CD14-positive monocyte (primary cell): Measurements from ENCODE around the gene RBFOX2. TPM values are rescaled to one million over a fixed set of nuclear protein-coding genes. Genes with fewer than 3 reads are reported as not detected.

Experiments
- DNase-seq, 3 donors: peaks; one replicate each; pipeline ENCODE4 v3.0.0-alpha.2; 2011 to 2022
- H2AFZ ChIP-seq: 2 replicates; pipeline ENCODE4 v1.6.0; 2012; ENCODE audit warnings: mild to moderate bottlenecking, low read depth, low read length, inconsistent platforms; ENCODE audit not compliant: insufficient read depth, poor library complexity, severe bottlenecking
- H3K27ac ChIP-seq, 2 donors: 1 replicate in 1 of 2; 2 replicates in 1 of 2; pipeline ENCODE4 v1.5.1; 2012 to 2013; ENCODE audit warnings: low read length in 2 of 2, control low read depth in 1 of 2, inconsistent platforms in 1 of 2, low read depth in 1 of 2, mild to moderate bottlenecking in 1 of 2
- H3K27me3 ChIP-seq, 2 donors: one replicate each; pipeline versions ENCODE4 v1.6.0 to v1.6.1; 2011 to 2013; ENCODE audit warnings: low read length in 2 of 2; ENCODE audit not compliant: control insufficient read depth in 2 of 2, insufficient read depth in 2 of 2
- H3K36me3 ChIP-seq, 2 donors: replicated peaks in 1 of 2; 1 replicate in 1 of 2; 2 replicates in 1 of 2; pipeline versions ENCODE4 v1.5.1 to v1.6.1; 2012 to 2013; ENCODE audit warnings: low read length in 2 of 2, control low read depth in 1 of 2, inconsistent platforms in 1 of 2, mild to moderate bottlenecking in 1 of 2; ENCODE audit not compliant: insufficient read depth in 2 of 2, control insufficient read depth in 1 of 2
- H3K4me1 ChIP-seq, 2 donors: 1 replicate in 1 of 2; 2 replicates in 1 of 2; pipeline versions ENCODE4 v1.5.1 to v1.6.1; 2012 to 2013; ENCODE audit warnings: low read length in 2 of 2, control low read depth in 1 of 2, inconsistent platforms in 1 of 2, mild to moderate bottlenecking in 1 of 2, moderate library complexity in 1 of 2; ENCODE audit not compliant: insufficient read depth in 2 of 2, control insufficient read depth in 1 of 2
- H3K4me2 ChIP-seq: replicated peaks from 2 replicates; pipeline ENCODE3; 2012; ENCODE audit warnings: low read length, moderate library complexity, mild to moderate bottlenecking; ENCODE audit not compliant: poor library complexity, severe bottlenecking; ENCODE audit errors: extremely low read depth
- H3K4me3 ChIP-seq, 3 experiments: fragments of 200-600 bp in 1 of 3; sonication (generic) in 1 of 3; replicated peaks in 1 of 3; 1 replicate in 2 of 3; 2 replicates in 1 of 3; pipeline ENCODE4 v1.5.1; 2011 to 2013; ENCODE audit warnings: low read length in 3 of 3, mild to moderate bottlenecking in 3 of 3, control low read depth in 2 of 3, low read depth in 2 of 3, inconsistent platforms in 1 of 3, moderate library complexity in 1 of 3
- H3K79me2 ChIP-seq: 2 replicates; pipeline ENCODE4 v1.6.0; 2012; ENCODE audit warnings: mild to moderate bottlenecking, control low read depth, inconsistent platforms, low read length, moderate library complexity; ENCODE audit not compliant: insufficient read depth
- H3K9ac ChIP-seq: 2 replicates; pipeline ENCODE4 v1.6.0; 2017; ENCODE audit warnings: low read length, mild to moderate bottlenecking; ENCODE audit not compliant: insufficient read depth, poor library complexity, severe bottlenecking
- H3K9me3 ChIP-seq, 2 donors: replicated peaks in 1 of 2; 1 replicate in 1 of 2; 2 replicates in 1 of 2; pipeline versions ENCODE4 v1.5.1 to v1.6.1; 2012 to 2013; ENCODE audit warnings: low read length in 2 of 2, control low read depth in 1 of 2; ENCODE audit not compliant: control insufficient read depth in 1 of 2, insufficient read depth in 1 of 2
- H4K20me1 ChIP-seq: 2 replicates; pipeline ENCODE4 v1.6.0; 2012; ENCODE audit warnings: mild to moderate bottlenecking, low read length, control low read depth, moderate library complexity; ENCODE audit not compliant: insufficient read depth
- H3K27ac Mint-ChIP-seq, 7 donors: one replicate each; pipeline ENCODE4 v1.8.0; 2020; ENCODE audit warnings: mild to moderate bottlenecking in 7 of 7, mixed read lengths in 7 of 7, moderate library complexity in 6 of 7, inconsistent platforms in 2 of 7
- H3K27me3 Mint-ChIP-seq, 3 donors: one replicate each; pipeline ENCODE4 v1.8.0; 2021 to 2022; ENCODE audit warnings: low read depth in 3 of 3, mild to moderate bottlenecking in 3 of 3, mixed read lengths in 3 of 3, moderate library complexity in 3 of 3, inconsistent platforms in 1 of 3
- H3K36me3 Mint-ChIP-seq, 2 donors: one replicate each; pipeline ENCODE4 v1.8.0; 2020; ENCODE audit warnings: mixed read lengths in 2 of 2, inconsistent platforms in 1 of 2, mild to moderate bottlenecking in 1 of 2
- H3K4me1 Mint-ChIP-seq: one replicate; pipeline ENCODE4 v1.8.0; 2020; ENCODE audit warnings: mild to moderate bottlenecking, mixed read lengths
- H3K4me3 Mint-ChIP-seq, 2 donors: one replicate each; pipeline ENCODE4 v1.8.0; 2020; ENCODE audit warnings: mild to moderate bottlenecking in 2 of 2, mixed read lengths in 2 of 2, moderate library complexity in 1 of 2
- H3K9me3 Mint-ChIP-seq, 7 donors: one replicate each; pipeline ENCODE4 v1.8.0; 2020 to 2022; ENCODE audit warnings: mixed read lengths in 7 of 7, mild to moderate bottlenecking in 6 of 7, moderate library complexity in 6 of 7, inconsistent platforms in 2 of 7
- WGBS: methylation state at CpG from one replicate; pipeline ENCODE4 v1.1.5; 2013; ENCODE audit warnings: missing lambda C conversion rate; ENCODE audit not compliant: insufficient coverage; 5-methylcytosine and 5-hydroxymethylcytosine counted together
- intact Hi-C, 2 donors: fragments of 100-400 bp; cut with micrococcal nuclease; formaldehyde crosslinking; loops; one replicate each; pipeline versions ENCODE4 v1.15.0 to v1.15.1; 2023
- polyA plus RNA-seq, 3 donors: library from polyadenylated mRNA; depleted of rRNA in 1 of 3; unstranded in 2 of 3; stranded (reverse) in 1 of 3; fragments of 300-500 nt in 2 of 3; fragments of >200 nt in 1 of 3; fragmentation: Illumina TruSeq in 2 of 3; gene quantifications; 1 replicate in 2 of 3; 2 replicates in 1 of 3; pipeline ENCODE4 v1.2.3, GENCODE V29; 2012 to 2021
- TF ChIP-seq, protein P1 (sequence below): fragments of 200-600 bp; IDR thresholded peaks from one replicate; pipeline ENCODE4 v1.8.0; 2022; ENCODE audit warnings: antibody characterized with exemption, mild to moderate bottlenecking

The RBFOX2 gene
- polyA plus RNA-seq, 3 donors: not detected

- Mint-ChIP-seq H3K27me3 (peaks cover 0 to 3% (median 1%) of the 10 kb centered on the region in 3 donors), H3K36me3 (no peaks in the 10 kb centered on the region), H3K4me1 (no peaks in the 10 kb centered on the region), H3K9me3 (no peaks in the 10 kb centered on the region), H3K4me3 (no peak overlapping the region), H3K27ac (no peak overlapping the region)
- H3K9me3 ChIP-seq: no peaks in the 10 kb centered on the region
- no peak for DNase-seq
- no CpG with 5 or more reads among the region's 1 CpG for WGBS
- TF ChIP-seq, protein P1, sequence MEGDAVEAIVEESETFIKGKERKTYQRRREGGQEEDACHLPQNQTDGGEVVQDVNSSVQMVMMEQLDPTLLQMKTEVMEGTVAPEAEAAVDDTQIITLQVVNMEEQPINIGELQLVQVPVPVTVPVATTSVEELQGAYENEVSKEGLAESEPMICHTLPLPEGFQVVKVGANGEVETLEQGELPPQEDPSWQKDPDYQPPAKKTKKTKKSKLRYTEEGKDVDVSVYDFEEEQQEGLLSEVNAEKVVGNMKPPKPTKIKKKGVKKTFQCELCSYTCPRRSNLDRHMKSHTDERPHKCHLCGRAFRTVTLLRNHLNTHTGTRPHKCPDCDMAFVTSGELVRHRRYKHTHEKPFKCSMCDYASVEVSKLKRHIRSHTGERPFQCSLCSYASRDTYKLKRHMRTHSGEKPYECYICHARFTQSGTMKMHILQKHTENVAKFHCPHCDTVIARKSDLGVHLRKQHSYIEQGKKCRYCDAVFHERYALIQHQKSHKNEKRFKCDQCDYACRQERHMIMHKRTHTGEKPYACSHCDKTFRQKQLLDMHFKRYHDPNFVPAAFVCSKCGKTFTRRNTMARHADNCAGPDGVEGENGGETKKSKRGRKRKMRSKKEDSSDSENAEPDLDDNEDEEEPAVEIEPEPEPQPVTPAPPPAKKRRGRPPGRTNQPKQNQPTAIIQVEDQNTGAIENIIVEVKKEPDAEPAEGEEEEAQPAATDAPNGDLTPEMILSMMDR: no peak
- H2AFZ ChIP-seq: no peak overlapping the region
- no peak overlapping the region for H3K4me3 ChIP-seq
- no peak overlapping the region for H3K9ac ChIP-seq
- H3K27ac ChIP-seq: no peak overlapping the region
- no peaks in the 10 kb centered on the region for H3K27me3 ChIP-seq
- no peaks in the 10 kb centered on the region for H3K36me3 ChIP-seq
- no peaks in the 10 kb centered on the region for H3K4me1 ChIP-seq
- H3K4me2 ChIP-seq: no peak overlapping the region
- intact Hi-C loops: no loop called here
- H3K79me2 ChIP-seq: no peaks in the 10 kb centered on the region
- no peaks in the 10 kb centered on the region for H4K20me1 ChIP-seq
These were observed 181.8 kb downstream of the RBFOX2 start for GRCh38 chr22:35846804-35847203.

- H3K4me1 ChIP-seq: peaks cover 6 to 9% of the 10 kb centered on the region in 2 donors
- no peak overlapping the region for H3K4me2 ChIP-seq
- intact Hi-C loops: no loop called here
- whole genome bisulfite sequencing: 100% methylated on average over 1 of the region's 2 CpGs
- no peak overlapping the region for H3K27ac ChIP-seq
- Mint-ChIP-seq H3K4me3 (no peak overlapping the region), H3K4me1 (peaks cover 7% of the 10 kb centered on the region), H3K9me3 (no peaks in the 10 kb centered on the region), H3K27ac (no peak overlapping the region), H3K36me3 (no peaks in the 10 kb centered on the region), H3K27me3 (peaks cover 5 to 8% (median 8%) of the 10 kb centered on the region in 3 donors)
- H4K20me1 ChIP-seq: no peaks in the 10 kb centered on the region
- DNase-seq: no peak
- H2AFZ ChIP-seq: no peak overlapping the region
- H3K9me3 ChIP-seq: no peaks in the 10 kb centered on the region
- peaks cover 0 to 4% of the 10 kb centered on the region in 2 donors for H3K27me3 ChIP-seq
- no peak overlapping the region for H3K9ac ChIP-seq
- TF ChIP-seq, protein P1: no peak
- H3K4me3 ChIP-seq: no peak overlapping the region
- no peaks in the 10 kb centered on the region for H3K36me3 ChIP-seq
- H3K79me2 ChIP-seq: no peaks in the 10 kb centered on the region
These were observed 183.7 kb downstream of the RBFOX2 start for GRCh38 chr22:35844886-35845285.
